Endodermal cell (in vitro differentiated cells): ENCODE data around the gene LRBA. TPM values are rescaled to one million over a fixed set of nuclear protein-coding genes. Genes with fewer than 3 reads are reported as not detected.

Experiments used
- DNase-seq: peaks from one replicate; pipeline ENCODE4 v3.0.0-alpha.2; 2017
- H3K27ac ChIP-seq: 2 replicates; pipeline ENCODE4 v1.5.1; 2013; ENCODE audit warnings: mild to moderate bottlenecking, low read depth, low read length, moderate library complexity
- H3K27me3 ChIP-seq: 2 replicates; pipeline ENCODE4 v1.6.1; 2013; ENCODE audit warnings: mild to moderate bottlenecking, low read length, moderate library complexity; ENCODE audit not compliant: insufficient read depth, control insufficient read depth, poor library complexity, severe bottlenecking
- H3K36me3 ChIP-seq: 2 replicates; pipeline ENCODE4 v1.7.0; 2013; ENCODE audit warnings: mild to moderate bottlenecking, low read length, moderate library complexity; ENCODE audit not compliant: control insufficient read depth, insufficient read depth
- H3K4me1 ChIP-seq: one replicate; pipeline ENCODE4 v1.7.0; 2013; ENCODE audit warnings: low read length; ENCODE audit not compliant: control insufficient read depth, insufficient read depth
- H3K4me3 ChIP-seq: 2 replicates; pipeline ENCODE4 v1.5.1; 2013; ENCODE audit warnings: mild to moderate bottlenecking, low read length, moderate library complexity
- H3K9ac ChIP-seq: 2 replicates; pipeline ENCODE4 v1.6.1; 2013; ENCODE audit warnings: mild to moderate bottlenecking, low read length, moderate library complexity; ENCODE audit not compliant: poor library complexity, severe bottlenecking; ENCODE audit errors: extremely low read depth
- H3K9me3 ChIP-seq: 2 replicates; pipeline ENCODE4 v1.6.1; 2013; ENCODE audit warnings: mild to moderate bottlenecking, low read length, moderate library complexity; ENCODE audit not compliant: control insufficient read depth
- H3K27ac Mint-ChIP-seq: 2 replicates; pipeline ENCODE4 v1.8.0; 2020; ENCODE audit warnings: mixed read lengths
- H3K27me3 Mint-ChIP-seq: 2 replicates; pipeline ENCODE4 v1.8.0; 2021; ENCODE audit warnings: mild to moderate bottlenecking, mixed read lengths; ENCODE audit not compliant: insufficient read depth
- H3K36me3 Mint-ChIP-seq: 2 replicates; pipeline ENCODE4 v1.8.0; 2020; ENCODE audit warnings: low read depth, mixed read lengths
- H3K4me1 Mint-ChIP-seq: 2 replicates; pipeline ENCODE4 v1.8.0; 2020; ENCODE audit warnings: mixed read lengths
- H3K4me3 Mint-ChIP-seq: 2 replicates; pipeline ENCODE4 v1.8.0; 2020; ENCODE audit warnings: mild to moderate bottlenecking, moderate library complexity, mixed read lengths
- H3K9me3 Mint-ChIP-seq: 2 replicates; pipeline ENCODE4 v1.8.0; 2020; ENCODE audit warnings: mild to moderate bottlenecking, mixed read lengths
- WGBS, 2 experiments: methylation state at CpG; one replicate each; pipeline versions ENCODE4 v1.1.5 to v1.1.7; 2013; ENCODE audit warnings: missing lambda C conversion rate in 2 of 2, mixed read lengths in 1 of 2; ENCODE audit not compliant: insufficient coverage in 1 of 2, insufficient read length in 1 of 2; 5-methylcytosine and 5-hydroxymethylcytosine counted together
- total RNA-seq, 2 donors: library from RNA; stranded (reverse); fragmentation: NEBNext Ultra II Directional in 1 of 2; extraction: Animal tissue kit (Norgen Biotek cat#: 25700) in 1 of 2; gene quantifications; 2 replicates in 1 of 2; 3 replicates in 1 of 2; pipeline ENCODE4 v1.2.1, GENCODE V29; 2021
- TF ChIP-seq, protein P1 (sequence below): fragments of 200-600 bp; sonication (generic); conservative IDR thresholded peaks from 2 replicates; pipeline ENCODE4 v1.5.0; 2021; ENCODE audit warnings: antibody characterized with exemption, mild to moderate bottlenecking

The LRBA gene
- total RNA-seq, 2 donors from 2014 or later, result 77.3 to 95.9 TPM

DNA sequence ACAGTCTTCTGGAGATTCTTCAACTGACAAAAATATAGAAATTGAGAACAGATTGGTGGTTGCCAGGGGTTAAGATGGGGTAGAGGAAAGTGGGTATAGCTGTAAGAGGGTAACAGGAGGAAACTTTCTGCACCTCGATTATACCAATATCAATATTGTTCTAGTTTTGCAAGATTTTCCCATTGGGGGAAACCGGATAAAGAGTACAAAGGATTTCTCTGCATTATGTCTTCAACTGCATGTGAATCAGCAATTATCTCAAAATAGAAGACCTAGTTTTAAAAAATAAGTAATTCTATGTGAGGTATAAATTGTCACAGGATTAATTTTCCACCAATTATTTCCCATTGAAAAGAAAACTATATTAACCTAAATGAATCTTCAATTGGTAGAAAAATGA, 65.7 kb downstream of the LRBA start:
- peaks cover 3% of the 10 kb centered on the region for H3K4me1 Mint-ChIP-seq
- H3K27me3 ChIP-seq, result no peaks in the 10 kb centered on the region
- H3K4me1 ChIP-seq, result no peaks in the 10 kb centered on the region
- peaks cover 9% of the 10 kb centered on the region for H3K36me3 Mint-ChIP-seq
- peaks cover 16% of the 10 kb centered on the region for H3K9me3 Mint-ChIP-seq
- no peak overlapping the region for H3K9ac ChIP-seq
- no peaks in the 10 kb centered on the region for H3K27me3 Mint-ChIP-seq
- no peaks in the 10 kb centered on the region for H3K36me3 ChIP-seq
- no peak overlapping the region for H3K4me3 ChIP-seq
- WGBS, 2 experiments, result 100% methylated on average over 2 of the region's 2 CpGs; no CpG with 5 or more reads in 1 of the 2 experiments
- TF ChIP-seq, protein P1, sequence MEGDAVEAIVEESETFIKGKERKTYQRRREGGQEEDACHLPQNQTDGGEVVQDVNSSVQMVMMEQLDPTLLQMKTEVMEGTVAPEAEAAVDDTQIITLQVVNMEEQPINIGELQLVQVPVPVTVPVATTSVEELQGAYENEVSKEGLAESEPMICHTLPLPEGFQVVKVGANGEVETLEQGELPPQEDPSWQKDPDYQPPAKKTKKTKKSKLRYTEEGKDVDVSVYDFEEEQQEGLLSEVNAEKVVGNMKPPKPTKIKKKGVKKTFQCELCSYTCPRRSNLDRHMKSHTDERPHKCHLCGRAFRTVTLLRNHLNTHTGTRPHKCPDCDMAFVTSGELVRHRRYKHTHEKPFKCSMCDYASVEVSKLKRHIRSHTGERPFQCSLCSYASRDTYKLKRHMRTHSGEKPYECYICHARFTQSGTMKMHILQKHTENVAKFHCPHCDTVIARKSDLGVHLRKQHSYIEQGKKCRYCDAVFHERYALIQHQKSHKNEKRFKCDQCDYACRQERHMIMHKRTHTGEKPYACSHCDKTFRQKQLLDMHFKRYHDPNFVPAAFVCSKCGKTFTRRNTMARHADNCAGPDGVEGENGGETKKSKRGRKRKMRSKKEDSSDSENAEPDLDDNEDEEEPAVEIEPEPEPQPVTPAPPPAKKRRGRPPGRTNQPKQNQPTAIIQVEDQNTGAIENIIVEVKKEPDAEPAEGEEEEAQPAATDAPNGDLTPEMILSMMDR, result no peak
- no peak for DNase-seq
- no peak overlapping the region for H3K4me3 Mint-ChIP-seq
- no peak overlapping the region for H3K27ac Mint-ChIP-seq
- H3K27ac ChIP-seq, result no peak overlapping the region
- H3K9me3 ChIP-seq, result peaks cover 16% of the 10 kb centered on the region

DNA sequence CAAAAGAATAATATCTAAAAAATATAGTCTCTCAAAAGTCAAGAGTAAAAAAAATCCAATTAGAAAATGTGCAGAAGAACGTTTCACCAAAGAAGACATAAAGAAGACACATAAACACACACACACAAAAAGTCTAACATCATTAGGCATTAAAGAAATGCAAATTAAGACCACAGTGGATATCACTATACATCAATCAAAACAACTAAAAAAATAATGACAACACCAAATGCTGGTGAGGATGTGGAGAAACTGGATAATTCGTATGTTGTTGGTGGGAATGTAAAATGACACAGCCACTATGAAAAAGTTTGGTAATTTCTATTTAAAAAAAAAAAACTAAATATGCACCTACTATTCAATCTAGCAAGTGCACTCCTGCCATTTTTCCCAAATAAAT, 66.4 kb downstream of the LRBA start:
- TF ChIP-seq, protein P1, result no peak
- Mint-ChIP-seq H3K4me3 (no peak overlapping the region), H3K4me1 (peaks cover 3% of the 10 kb centered on the region), H3K27ac (no peak overlapping the region), H3K36me3 (peaks cover 11% of the 10 kb centered on the region), H3K27me3 (no peaks in the 10 kb centered on the region), H3K9me3 (peaks cover 13% of the 10 kb centered on the region)
- H3K4me1 ChIP-seq, result no peaks in the 10 kb centered on the region
- H3K27me3 ChIP-seq, result no peaks in the 10 kb centered on the region
- 100% methylated on average over 1 of the region's 2 CpGs; no CpG with 5 or more reads in 1 of the 2 experiments for WGBS, 2 experiments
- no peak overlapping the region for H3K4me3 ChIP-seq
- no peaks in the 10 kb centered on the region for H3K36me3 ChIP-seq
- H3K27ac ChIP-seq, result no peak overlapping the region
- no peak overlapping the region for H3K9ac ChIP-seq
- peaks cover 16% of the 10 kb centered on the region for H3K9me3 ChIP-seq
- no peak for DNase-seq

DNA sequence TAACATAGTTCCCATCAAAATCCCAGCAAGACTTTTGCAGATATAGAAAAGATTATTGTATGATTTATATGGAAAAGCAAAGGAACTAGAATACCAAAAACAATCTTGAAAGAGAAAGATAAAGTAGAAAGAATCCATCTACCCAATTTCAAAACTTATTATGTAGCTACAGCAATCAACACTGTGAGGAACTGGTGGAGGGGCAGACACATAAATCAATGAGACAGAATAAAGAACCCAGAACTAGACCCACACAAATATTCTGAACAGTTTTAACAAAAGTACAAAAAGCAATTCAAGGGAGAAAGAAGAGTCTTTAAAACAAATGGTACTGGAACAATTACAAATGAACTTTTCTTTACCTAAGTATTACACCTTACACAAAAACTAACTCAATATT, 67.0 kb downstream of the LRBA start:
- no peak overlapping the region for H3K27ac Mint-ChIP-seq
- Histone ChIP-seq H3K4me3 (no peak overlapping the region), H3K9me3 (peaks cover 13% of the 10 kb centered on the region), H3K36me3 (no peaks in the 10 kb centered on the region), H3K4me1 (no peaks in the 10 kb centered on the region), H3K9ac (no peak overlapping the region), H3K27me3 (no peaks in the 10 kb centered on the region), H3K27ac (no peak overlapping the region)
- H3K9me3 Mint-ChIP-seq, result peaks cover 7% of the 10 kb centered on the region
- no peak overlapping the region for H3K4me3 Mint-ChIP-seq
- H3K36me3 Mint-ChIP-seq, result peaks cover 12% of the 10 kb centered on the region
- DNase-seq, result no peak
- peaks cover 3% of the 10 kb centered on the region for H3K4me1 Mint-ChIP-seq
- TF ChIP-seq, protein P1, result no peak
- H3K27me3 Mint-ChIP-seq, result no peaks in the 10 kb centered on the region
